ELF-1 (cell line): Measurements from ENCODE around the gene CCSER2.
"Not testable (repeated sequence)": the region's sequence is repeated elsewhere in the genome, so short reads cannot be mapped to it uniquely, and the experiment has no call there.

Source experiments
- DNase-seq: peaks from one replicate; pipeline ENCODE4 v3.0.0-alpha.2; 2016; ENCODE audit warnings: low read depth, low spot score

The CCSER2 gene

DNA sequence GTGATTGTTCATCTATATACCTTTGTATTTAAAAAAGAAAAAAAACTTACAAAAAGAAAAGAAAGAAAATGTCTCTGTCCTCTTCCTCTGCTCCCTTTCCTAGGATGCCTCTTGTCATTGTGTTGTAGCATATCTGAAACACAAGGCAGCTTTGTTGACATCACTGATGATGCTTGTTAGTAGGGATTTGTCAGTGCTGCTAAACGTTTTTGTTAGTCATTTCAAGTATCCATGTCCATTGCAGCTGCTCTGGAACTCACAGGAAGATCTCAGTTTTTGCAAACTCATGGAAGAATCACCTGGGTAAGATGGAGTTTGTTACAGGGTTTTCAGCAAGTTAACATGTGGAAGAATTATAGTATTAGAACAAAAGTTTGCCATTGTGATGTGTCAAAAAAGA is 123.6 kb downstream of the CCSER2 start:
- no peak for DNase-seq

DNA sequence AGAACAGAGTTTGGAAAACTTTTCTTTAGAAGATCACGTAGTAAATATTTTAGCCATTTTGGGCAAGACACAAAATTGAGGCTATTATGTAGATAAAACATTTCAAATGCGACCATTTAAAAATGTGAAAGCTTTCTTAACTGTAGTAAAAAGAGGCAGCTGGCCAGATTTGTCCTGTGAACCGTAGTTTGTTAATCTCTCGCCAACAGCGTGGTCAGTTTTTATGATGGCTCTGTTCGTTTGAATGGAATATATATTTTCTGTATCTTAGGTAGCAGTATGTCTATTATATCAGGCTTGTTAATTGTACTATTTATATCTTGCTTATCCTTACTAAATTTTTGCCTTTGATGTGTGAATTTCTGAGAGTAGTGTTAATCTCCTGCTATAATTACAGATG is 124.9 kb downstream of the CCSER2 start:
- no peak for DNase-seq

DNA sequence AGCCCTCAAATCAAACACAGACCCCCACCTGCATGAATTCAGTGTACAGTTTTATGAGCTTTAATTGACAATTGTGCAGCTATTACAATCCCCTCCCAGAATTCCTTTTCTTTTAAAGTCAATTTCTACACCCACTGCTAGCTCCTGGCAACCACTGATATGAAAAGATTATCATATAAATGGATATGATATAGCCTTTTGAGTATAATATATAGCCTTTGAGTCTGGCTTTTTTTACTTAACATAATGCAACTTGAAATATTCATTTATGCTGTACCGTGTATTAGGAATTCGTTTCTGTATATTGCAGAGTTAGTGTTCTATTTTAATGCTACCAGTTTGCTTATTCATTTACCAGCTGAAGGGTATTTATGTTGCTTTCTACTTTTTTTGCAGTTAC is 127.7 kb downstream of the CCSER2 start:
- DNase-seq = no peak

DNA sequence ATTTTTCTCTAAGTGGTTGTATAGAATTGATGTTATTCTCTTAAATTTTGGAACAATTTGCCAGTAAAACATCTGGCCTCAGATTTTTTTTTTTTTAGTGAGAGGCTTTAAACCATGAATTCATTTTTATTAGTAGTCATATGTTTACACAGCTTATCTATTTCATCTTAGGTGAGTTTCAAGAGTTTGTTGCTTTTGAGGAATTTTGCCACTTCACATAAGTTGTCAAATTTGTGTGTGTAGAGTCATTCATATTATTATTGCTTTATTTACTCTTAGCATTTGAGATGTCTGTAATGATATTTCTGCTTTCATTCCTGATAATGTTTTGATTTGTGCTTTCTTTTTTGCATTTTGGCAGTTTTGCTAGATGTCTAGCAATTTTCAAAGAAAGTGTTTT is 132.1 kb downstream of the CCSER2 start:
- DNase-seq = no peak

- DNase-seq = no peak
Observed at GRCh38 chr10:84469470-84469869, 141.1 kb downstream of the CCSER2 start.

GRCh38 chr10:84473136-84473535 is 144.7 kb downstream of the CCSER2 start:
- no peak for DNase-seq

- DNase-seq = no peak
Observed at GRCh38 chr10:84477398-84478128, 149.2 kb downstream of the CCSER2 start.

DNA sequence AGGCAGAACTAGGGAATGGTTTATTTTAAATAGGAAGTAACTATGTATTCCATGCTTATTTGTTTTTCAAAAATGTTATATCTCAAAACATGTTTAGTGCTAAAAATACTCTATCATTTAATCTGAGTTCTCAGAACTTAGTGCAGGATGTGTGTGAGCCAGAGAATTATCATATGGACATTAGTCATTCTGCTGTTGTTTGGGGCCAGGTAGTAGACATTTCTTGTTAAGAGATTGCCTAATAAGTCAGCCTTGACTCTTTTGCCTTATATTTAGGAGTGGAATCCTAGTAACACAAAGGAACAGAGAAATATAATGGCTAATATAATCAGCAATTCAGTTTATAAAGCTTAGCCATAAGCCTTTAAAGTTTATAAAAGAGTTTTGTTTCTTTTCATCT is 149.8 kb downstream of the CCSER2 start:
- no peak for DNase-seq

DNA sequence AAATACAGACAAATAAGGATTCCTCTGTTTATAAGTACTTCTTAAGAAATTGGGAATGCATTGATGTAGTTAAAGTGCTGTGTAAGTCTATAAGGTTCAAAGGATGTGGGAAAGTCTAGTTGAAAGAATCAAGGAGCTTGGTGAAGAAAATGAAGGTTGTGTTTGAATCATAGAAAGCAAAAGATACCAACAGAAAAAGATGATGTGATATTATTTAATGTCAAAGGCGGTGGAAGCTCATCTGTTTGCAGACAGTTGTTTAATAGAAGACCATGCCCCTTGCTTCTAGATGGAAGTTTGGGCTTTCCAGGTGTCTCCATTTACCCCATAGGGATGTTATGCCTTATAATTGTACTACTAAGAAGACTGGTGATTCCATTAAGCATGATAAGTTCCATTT is 150.3 kb downstream of the CCSER2 start:
- no peak for DNase-seq

DNA sequence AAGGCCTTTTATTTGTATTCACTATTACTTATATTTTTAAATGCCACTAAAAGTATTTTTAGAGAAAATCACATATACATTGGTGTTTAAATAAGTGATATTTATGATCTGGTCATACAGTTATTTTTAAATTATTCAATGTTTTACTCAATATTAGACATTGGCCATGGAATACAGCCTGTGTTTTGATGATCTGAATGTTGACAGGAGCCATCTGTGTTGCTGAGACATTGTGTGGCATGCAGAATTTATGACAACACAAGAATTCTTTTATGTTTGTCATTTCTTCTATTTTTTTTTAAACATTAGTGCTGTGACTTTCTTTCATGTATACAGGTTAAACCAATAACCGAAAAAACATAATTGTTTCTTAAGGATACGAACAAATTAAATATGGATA is 156.2 kb downstream of the CCSER2 start:
- no peak for DNase-seq

DNA sequence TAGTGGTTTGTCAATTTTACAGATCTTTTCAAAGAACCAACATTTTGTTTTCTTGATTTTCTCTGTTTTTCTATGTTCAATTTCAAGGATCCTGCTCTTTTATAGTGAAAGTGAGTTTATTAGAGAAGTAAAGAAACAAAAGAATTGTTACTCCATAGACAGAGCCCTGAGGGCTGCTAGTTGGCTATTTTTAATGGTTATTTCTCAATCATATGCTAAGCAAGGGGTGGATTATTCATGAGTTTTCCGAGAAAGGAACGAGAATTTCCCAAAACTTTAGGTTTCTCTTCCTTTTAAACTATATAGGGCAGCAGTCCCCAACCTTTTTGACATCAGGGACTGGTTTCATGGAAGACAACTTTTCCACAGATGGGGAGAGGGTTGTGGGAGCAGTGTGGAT is 165.0 kb downstream of the CCSER2 start:
- DNase-seq = no peak

GRCh38 chr10:84493951-84494848 is 165.8 kb downstream of the CCSER2 start:
- DNase-seq = peak; percentile 51

GRCh38 chr10:84494849-84495180 is 166.4 kb downstream of the CCSER2 start:
- DNase-seq = no peak

DNA sequence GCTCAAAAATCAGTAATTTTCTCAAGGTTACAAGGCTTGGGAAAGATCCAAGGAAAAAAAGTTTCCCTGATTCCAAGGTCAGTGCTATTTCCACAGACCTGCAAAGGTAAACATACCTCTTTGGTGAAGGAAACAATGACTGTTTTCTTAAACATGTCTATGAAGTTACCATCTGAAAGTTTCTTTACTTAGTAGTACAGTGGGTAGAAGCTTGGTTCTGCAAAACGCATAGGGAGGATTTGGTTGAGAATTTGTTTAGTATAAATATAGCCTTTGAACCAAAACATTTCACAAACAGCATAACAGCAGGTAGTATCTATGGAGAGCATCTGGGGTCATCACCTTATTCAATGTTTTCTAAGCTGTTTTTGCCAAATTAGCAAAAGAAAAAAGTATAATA is 169.6 kb downstream of the CCSER2 start:
- DNase-seq = no peak

DNA sequence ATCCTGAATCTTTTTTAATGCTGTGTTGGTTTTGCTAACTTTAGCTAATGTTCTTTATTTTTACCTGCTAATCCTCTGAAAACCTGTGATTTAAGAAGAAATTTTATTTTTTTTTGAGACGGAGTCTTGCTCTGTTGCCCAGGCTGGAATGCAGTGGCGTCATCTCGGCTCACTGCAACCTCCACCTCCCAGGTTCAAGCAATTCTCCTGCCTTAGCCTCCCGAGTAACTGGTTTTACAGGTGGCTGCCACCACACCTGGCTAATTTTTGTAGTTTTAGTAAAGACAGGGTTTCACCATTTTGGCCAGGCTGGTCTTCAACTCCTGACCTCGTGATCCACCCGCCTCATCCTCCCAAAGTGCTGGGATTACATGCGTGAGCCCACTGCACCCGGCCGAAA is 170.7 kb downstream of the CCSER2 start:
- not testable (repeated sequence) for DNase-seq

DNA sequence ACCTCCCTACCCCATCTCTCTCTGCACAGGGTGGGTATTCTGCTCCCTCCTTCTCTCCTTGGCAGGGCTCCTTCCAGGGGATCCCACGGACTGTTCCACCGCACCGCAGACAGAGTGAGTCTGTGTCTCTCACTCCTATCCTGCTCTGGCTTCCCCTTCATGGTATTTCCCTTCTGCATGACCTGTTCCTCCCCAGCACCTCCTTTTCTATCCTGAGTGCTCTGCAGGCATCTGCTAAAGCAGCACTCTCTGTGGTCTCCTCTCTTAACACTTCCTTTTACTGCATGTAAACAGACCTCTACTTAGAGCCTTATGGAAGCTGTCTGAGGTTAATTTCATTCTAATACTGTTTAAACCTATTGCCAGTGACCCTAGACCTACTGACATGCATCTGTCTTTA is 171.5 kb downstream of the CCSER2 start:
- peak; percentile 32 for DNase-seq

DNA sequence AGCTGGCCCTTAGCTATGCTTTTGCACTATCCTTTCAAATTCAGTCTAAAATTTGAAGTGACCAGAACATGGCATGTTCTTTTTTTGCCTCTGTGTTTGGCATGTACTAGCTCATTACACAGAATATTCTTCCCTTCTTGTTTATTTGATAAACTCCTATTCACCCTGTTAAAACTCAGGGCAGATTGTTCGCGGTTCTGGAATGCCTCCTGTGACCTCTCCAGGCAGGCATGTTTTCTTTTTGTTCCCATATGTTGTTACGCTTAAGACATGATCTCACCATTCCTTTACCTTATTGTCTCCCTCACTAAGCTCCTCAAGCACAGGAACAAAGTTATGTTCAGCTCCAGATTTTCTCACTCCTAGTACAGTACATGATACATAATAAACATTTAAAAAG is 181.7 kb downstream of the CCSER2 start:
- DNase-seq = no peak

GRCh38 chr10:84511106-84511505 is 182.7 kb downstream of the CCSER2 start:
- DNase-seq = no peak

- DNase-seq = no peak
Observed at GRCh38 chr10:84511709-84512285, 183.4 kb downstream of the CCSER2 start.

DNA sequence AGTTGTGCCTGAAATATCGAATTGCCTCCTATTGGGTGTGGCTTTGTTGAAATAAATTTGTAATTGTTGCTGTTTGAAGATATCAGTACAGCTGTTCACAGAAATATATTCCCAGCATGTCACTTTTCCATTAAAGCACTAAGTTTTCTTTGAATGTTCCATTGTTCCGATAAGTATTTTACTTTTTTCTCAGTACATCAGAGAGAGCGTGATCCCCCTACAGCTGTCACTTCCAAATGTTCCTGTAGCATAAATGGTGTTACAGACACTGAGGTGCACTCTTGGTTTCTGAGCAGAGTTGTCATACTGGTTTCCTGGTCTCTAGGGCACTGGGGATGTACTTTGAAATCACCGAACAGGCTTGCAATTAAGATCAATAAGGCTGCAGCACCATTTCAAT is 189.2 kb downstream of the CCSER2 start:
- no peak for DNase-seq

DNA sequence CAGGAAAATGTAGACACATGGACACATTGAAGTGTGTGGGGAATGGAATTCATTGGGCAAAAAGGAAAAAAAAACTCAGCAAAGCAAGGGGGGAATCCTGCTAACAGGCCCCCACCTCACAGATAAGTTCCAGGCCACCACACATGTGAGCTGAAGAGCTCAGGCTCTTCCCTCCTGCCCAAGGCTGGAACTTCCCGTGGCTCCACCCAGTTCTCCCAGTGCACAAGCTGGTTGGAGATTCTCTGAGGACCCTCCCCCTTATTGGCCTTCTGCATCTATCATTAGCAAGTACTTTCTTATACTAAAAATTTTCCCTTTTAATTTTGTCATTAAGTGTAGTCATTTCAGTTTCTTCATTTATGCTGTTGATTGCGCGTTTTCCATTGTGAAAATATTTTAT is 190.8 kb downstream of the CCSER2 start:
- no peak for DNase-seq

DNA sequence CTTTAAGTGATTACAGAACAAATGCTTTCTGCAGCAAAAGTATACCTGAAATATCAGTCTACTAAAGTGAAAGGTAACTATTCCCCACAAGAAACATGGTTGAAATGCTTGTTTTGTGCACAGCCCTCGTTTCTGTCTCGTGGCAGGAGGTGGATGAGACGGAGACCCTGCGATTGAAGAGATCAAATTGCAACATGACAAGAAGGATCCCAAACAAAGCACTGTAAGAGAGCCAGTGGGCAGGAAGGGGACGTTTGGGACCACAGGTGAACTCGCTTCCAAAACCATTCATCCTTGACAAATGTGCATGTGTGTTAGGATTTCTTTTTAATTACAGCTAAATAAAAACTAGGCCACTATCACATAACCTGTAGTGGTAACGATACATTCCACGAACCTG is 192.6 kb downstream of the CCSER2 start:
- no peak for DNase-seq

GRCh38 chr10:84521468-84521867 is 193.1 kb downstream of the CCSER2 start:
- DNase-seq = no peak
